Measurements from ENCODE around the gene TCEANC. TPM values are rescaled to one million over a fixed set of nuclear protein-coding genes. Genes with fewer than 3 reads are reported as not detected.

TCEANC gene
- total RNA-seq, 4 donors from 2014 or later, result 1.3 to 2.6 (median 2.0) TPM

GRCh38 chrX:13681595-13681994 is 28.7 kb downstream of the TCEANC start:
- Histone ChIP-seq H3K27me3 (no peaks in the 10 kb centered on the region), H3K27ac (no peak overlapping the region), H3K9me3 (peaks cover 0 to 3% (median 0%) of the 10 kb centered on the region in 3 donors), H3K36me3 (no peaks in the 10 kb centered on the region), H3K4me1 (no peaks in the 10 kb centered on the region), H3K4me3 (no peak overlapping the region)
- no peak for DNase-seq
- TF ChIP-seq, protein P1, sequence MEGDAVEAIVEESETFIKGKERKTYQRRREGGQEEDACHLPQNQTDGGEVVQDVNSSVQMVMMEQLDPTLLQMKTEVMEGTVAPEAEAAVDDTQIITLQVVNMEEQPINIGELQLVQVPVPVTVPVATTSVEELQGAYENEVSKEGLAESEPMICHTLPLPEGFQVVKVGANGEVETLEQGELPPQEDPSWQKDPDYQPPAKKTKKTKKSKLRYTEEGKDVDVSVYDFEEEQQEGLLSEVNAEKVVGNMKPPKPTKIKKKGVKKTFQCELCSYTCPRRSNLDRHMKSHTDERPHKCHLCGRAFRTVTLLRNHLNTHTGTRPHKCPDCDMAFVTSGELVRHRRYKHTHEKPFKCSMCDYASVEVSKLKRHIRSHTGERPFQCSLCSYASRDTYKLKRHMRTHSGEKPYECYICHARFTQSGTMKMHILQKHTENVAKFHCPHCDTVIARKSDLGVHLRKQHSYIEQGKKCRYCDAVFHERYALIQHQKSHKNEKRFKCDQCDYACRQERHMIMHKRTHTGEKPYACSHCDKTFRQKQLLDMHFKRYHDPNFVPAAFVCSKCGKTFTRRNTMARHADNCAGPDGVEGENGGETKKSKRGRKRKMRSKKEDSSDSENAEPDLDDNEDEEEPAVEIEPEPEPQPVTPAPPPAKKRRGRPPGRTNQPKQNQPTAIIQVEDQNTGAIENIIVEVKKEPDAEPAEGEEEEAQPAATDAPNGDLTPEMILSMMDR (IDR thresholded peaks at IDR 0.05), result no peak
- no peak for TF ChIP-seq POLR2A (IDR thresholded peaks at IDR 0.05)
- intact Hi-C loops (cut with DNase I), result no loop called here
- 76 to 82% methylated on average over 7 of the region's 7 CpGs for WGBS, 2 donors

DNA sequence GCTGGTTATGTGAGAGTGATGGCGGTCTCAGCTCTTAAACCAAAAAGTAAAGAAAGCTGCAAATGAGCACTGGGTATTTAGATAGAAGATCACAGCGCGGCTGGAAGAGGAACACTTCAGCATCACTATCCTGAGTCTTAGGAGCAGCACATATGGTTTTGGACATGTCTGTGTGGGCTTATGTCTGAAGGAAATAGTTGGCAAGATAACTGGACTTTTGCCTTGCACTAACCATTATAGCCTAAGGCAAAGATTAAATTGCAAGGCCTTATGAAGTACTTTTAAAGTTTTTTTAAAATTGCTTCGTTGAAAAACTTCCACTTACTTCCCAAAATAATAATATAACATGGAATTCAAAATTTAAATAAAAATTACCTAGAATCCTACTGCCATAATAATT is 31.4 kb downstream of the TCEANC start:
- TF ChIP-seq, protein P1 (IDR thresholded peaks at IDR 0.05), result no peak
- no peak for TF ChIP-seq POLR2A (IDR thresholded peaks at IDR 0.05)
- H3K27me3 ChIP-seq, result peaks cover 0 to 5% (median 0%) of the 10 kb centered on the region in 4 donors
- intact Hi-C loops (cut with DNase I), result no loop called here
- H3K4me3 ChIP-seq, result no peak overlapping the region
- peaks cover 0 to 3% (median 0%) of the 10 kb centered on the region in 3 donors for H3K9me3 ChIP-seq
- H3K4me1 ChIP-seq, result peaks cover 0 to 5% (median 0%) of the 10 kb centered on the region in 3 donors
- WGBS, 2 donors, result 66 to 71% methylated on average over 4 of the region's 4 CpGs
- no peaks in the 10 kb centered on the region for H3K36me3 ChIP-seq
- H3K27ac ChIP-seq, result no peak overlapping the region
- DNase-seq, result no peak

DNA sequence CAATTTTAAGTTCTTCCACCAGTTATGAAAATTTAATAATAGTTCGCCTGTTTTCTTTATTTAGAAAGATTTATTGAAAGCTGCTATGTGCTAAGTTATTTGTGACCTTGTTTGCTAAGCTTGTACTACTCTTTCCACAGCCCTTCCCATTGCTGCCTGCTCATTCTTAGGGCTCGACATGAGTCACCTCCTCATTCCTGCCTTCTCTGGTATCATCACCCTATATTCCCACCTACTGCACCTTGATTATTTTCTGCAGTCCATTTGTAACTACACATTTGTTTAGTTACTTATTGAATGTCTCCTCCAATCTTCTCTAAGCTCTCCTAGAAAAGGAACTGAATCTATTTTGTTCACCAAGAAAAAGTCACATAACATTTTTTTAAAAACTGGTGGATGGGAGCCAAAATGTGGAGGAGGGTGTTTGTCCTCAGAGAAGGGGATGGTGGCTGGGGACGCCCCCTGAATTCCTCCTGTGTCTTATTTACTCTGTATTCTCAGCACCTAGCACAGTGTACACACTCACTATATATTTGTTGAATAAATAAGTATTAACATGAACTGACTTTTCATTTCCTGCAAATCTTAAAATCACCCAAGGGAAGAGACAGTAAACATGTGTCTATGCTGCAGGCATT is 32.3 kb downstream of the TCEANC start:
- H3K4me3 ChIP-seq, result no peak overlapping the region
- TF ChIP-seq, protein P1 (IDR thresholded peaks at IDR 0.05), result no peak
- TF ChIP-seq POLR2A (IDR thresholded peaks at IDR 0.05), result no peak
- H3K27me3 ChIP-seq, result peaks cover 0 to 5% (median 0%) of the 10 kb centered on the region in 4 donors
- H3K4me1 ChIP-seq, result peaks cover 0 to 5% (median 0%) of the 10 kb centered on the region in 3 donors
- H3K36me3 ChIP-seq, result no peaks in the 10 kb centered on the region
- 19 to 35% methylated on average over 3 of the region's 3 CpGs for WGBS, 2 donors
- peaks cover 0 to 3% (median 0%) of the 10 kb centered on the region in 3 donors for H3K9me3 ChIP-seq
- H3K27ac ChIP-seq, result no peak overlapping the region
- DNase-seq, result no peak
- intact Hi-C loops (cut with DNase I), result no loop called here

DNA sequence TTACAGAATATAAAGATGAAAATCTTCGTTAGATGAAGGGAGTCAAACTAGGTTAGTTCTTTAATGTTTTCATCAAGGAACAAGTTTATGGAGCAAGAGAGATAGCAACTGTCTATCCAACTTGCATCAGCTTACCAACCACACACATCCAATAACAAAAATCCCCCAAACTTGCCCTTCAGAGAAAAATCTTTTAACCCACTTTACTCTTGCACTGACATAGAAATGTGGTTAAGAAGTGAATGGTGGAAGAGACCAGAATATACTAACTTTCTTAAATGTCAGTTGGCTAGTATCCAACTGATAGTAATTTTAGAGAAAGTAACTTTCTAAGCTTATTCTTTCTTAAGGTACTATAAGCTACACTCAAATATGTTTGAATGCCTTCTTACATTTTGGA is 34.3 kb downstream of the TCEANC start:
- Histone ChIP-seq H3K4me1 (peaks cover 4 to 25% (median 5%) of the 10 kb centered on the region in 3 donors), H3K9me3 (peaks cover 0 to 3% (median 0%) of the 10 kb centered on the region in 3 donors), H3K36me3 (no peaks in the 10 kb centered on the region), H3K27ac (no peak overlapping the region), H3K4me3 (no peak overlapping the region), H3K27me3 (peaks cover 0 to 5% (median 0%) of the 10 kb centered on the region in 4 donors)
- 47 to 78% methylated on average over 1 of the region's 1 CpG for WGBS, 2 donors
- DNase-seq, result no peak
- TF ChIP-seq, protein P1 (IDR thresholded peaks at IDR 0.05), result no peak
- no peak for TF ChIP-seq POLR2A (IDR thresholded peaks at IDR 0.05)
- intact Hi-C loops (cut with DNase I), result no loop called here

- no peak for TF ChIP-seq POLR2A (IDR thresholded peaks at IDR 0.05)
- TF ChIP-seq, protein P1 (IDR thresholded peaks at IDR 0.05), result no peak
- Histone ChIP-seq H3K27me3 (peaks cover 0 to 5% (median 0%) of the 10 kb centered on the region in 4 donors), H3K9me3 (peaks cover 0 to 3% (median 0%) of the 10 kb centered on the region in 3 donors), H3K4me3 (peak overlapping the region; percentile 70 to 79 (median 75)), H3K36me3 (no peaks in the 10 kb centered on the region), H3K4me1 (peaks cover 5 to 37% (median 7%) of the 10 kb centered on the region in 3 donors), H3K27ac (peak overlapping the region; percentile 91 to 98 (median 94))
- intact Hi-C loops (cut with DNase I), result no loop called here
- 7 to 15% methylated on average over 11 to 13 of the region's 13 CpGs for WGBS, 2 donors
- no peak for DNase-seq
Observed at GRCh38 chrX:13688384-13688957, 35.5 kb downstream of the TCEANC start.

All from esophagus squamous epithelium (tissue), 5 donors.